Activated B cell treated with CpG ODN at 0.5 μM for 24 hours (primary cell): ENCODE data around the gene MICU1. TPM values are rescaled to one million over a fixed set of nuclear protein-coding genes. Genes with fewer than 3 reads are reported as not detected.

Experiments used
- ATAC-seq: fragments of 200-7000 bp; cut with Tn5 transposase; one replicate; pipeline ENCODE4 v1.10.0; 2021; ENCODE audit warnings: low read depth, mild to moderate bottlenecking, moderate library complexity
- CTCF ChIA-PET: fragments of 350-600 bp; sonication (Branson Sonifier 250); formaldehyde crosslinking; loops from one replicate; lab custom pipeline; 2021; ENCODE audit warnings: antibody characterized with exemption; lab: Charles Lee
- POLR2A ChIA-PET: fragments of 350-600 bp; sonication (Branson Sonifier 250); formaldehyde crosslinking; loops from one replicate; lab custom pipeline; 2021; ENCODE audit warnings: antibody characterized with exemption; lab: Charles Lee
- DNase-seq: peaks from one replicate; pipeline ENCODE4 v3.0.0; 2022
- H3K27ac Mint-ChIP-seq: one replicate; pipeline ENCODE4 v1.8.0; 2020; ENCODE audit warnings: mixed read lengths
- H3K27me3 Mint-ChIP-seq: one replicate; pipeline ENCODE4 v1.8.0; 2021; ENCODE audit warnings: mixed read lengths
- H3K36me3 Mint-ChIP-seq: one replicate; pipeline ENCODE4 v1.8.0; 2021; ENCODE audit warnings: low read depth, mixed read lengths
- H3K4me1 Mint-ChIP-seq: one replicate; pipeline ENCODE4 v1.8.0; 2021; ENCODE audit warnings: mixed read lengths
- H3K4me3 Mint-ChIP-seq: one replicate; pipeline ENCODE4 v1.8.0; 2020; ENCODE audit warnings: mild to moderate bottlenecking, mixed read lengths
- H3K9me3 Mint-ChIP-seq: one replicate; pipeline ENCODE4 v1.8.0; 2020; ENCODE audit warnings: mixed read lengths
- intact Hi-C: fragments of 100-400 bp; cut with micrococcal nuclease; formaldehyde crosslinking; loops from one replicate; pipeline ENCODE4 v1.15.1; 2024
- total RNA-seq: library from RNA; stranded (reverse); gene quantifications from 2 replicates; pipeline ENCODE4 v1.2.3, GENCODE V29; 2022
- TF ChIP-seq, protein P1 (sequence below): fragments of 200-600 bp; IDR thresholded peaks from one replicate; pipeline ENCODE4 v1.8.0; 2022; ENCODE audit warnings: antibody characterized with exemption, mild to moderate bottlenecking

Gene MICU1
- total RNA-seq, 1 donor from 2014 or later, result 27.4 TPM

DNA sequence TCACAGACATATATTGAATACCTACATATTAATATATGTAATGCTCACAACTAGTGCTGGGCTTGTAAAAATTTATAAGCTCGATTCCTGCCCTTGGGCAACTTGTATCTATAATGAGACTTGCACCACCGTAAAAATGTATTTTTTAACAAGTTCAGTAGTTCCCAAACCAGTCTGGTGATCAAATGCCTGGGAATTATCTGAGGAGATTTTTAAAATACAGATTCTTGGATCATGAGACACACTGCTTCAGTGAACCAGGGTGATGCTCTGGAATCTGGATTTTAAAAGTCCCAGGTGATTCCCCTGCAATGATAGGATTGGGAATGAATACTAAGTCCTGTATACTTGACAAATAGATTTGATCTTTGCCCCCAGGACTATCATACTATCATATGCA, 4.3 kb upstream of the MICU1 start:
- no peaks in the 10 kb centered on the region for H3K9me3 Mint-ChIP-seq
- peaks cover 5% of the 10 kb centered on the region for H3K4me1 Mint-ChIP-seq
- ATAC-seq (no peak), DNase-seq (no peak)
- CTCF ChIA-PET, result no interaction called here
- TF ChIP-seq, protein P1, sequence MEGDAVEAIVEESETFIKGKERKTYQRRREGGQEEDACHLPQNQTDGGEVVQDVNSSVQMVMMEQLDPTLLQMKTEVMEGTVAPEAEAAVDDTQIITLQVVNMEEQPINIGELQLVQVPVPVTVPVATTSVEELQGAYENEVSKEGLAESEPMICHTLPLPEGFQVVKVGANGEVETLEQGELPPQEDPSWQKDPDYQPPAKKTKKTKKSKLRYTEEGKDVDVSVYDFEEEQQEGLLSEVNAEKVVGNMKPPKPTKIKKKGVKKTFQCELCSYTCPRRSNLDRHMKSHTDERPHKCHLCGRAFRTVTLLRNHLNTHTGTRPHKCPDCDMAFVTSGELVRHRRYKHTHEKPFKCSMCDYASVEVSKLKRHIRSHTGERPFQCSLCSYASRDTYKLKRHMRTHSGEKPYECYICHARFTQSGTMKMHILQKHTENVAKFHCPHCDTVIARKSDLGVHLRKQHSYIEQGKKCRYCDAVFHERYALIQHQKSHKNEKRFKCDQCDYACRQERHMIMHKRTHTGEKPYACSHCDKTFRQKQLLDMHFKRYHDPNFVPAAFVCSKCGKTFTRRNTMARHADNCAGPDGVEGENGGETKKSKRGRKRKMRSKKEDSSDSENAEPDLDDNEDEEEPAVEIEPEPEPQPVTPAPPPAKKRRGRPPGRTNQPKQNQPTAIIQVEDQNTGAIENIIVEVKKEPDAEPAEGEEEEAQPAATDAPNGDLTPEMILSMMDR, result no peak
- H3K36me3 Mint-ChIP-seq, result peaks cover 9% of the 10 kb centered on the region
- H3K27me3 Mint-ChIP-seq, result no peaks in the 10 kb centered on the region
- intact Hi-C loops, result no loop called here
- H3K27ac Mint-ChIP-seq, result no peak overlapping the region
- POLR2A ChIA-PET, result no interaction called here
- H3K4me3 Mint-ChIP-seq, result no peak overlapping the region

DNA sequence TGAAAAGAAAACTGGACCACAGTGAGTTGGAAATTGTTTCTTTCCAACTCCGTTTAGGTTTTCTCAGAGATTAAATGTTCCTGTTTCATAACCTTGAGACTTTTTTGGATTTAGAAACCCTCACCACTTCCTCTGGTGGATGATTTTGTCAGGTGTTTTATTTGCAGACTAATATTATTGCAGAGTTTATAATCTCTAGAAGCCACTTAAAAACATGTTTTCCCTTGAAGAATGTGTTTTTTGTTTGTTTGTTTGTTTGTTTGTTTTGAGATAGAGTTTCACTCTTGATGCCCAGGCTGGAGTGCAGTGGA, 520 bp upstream of the MICU1 start:
- ChIA-PET CTCF (no interaction called here), POLR2A (interaction anchor here (1.0 to 1.5 kb wide), 2 partner anchors 65 to 621 kb away, joined by 3 to 7 read pairs; partner anchors contain the start of genes DNAJC9 and MCU)
- peak overlapping the region; percentile 100 for H3K4me3 Mint-ChIP-seq
- TF ChIP-seq, protein P1, result no peak
- no peaks in the 10 kb centered on the region for H3K9me3 Mint-ChIP-seq
- intact Hi-C loops, result loop anchor here (1.0 to 5.0 kb wide), 4 partner anchors 63 to 626 kb away; partner anchors contain the start of genes MCU and MRPS16
- no peak for DNase-seq
- peak; percentile 1 for ATAC-seq
- peaks cover 11% of the 10 kb centered on the region for H3K36me3 Mint-ChIP-seq
- H3K27ac Mint-ChIP-seq, result peak overlapping the region; percentile 97
- H3K27me3 Mint-ChIP-seq, result no peaks in the 10 kb centered on the region
- H3K4me1 Mint-ChIP-seq, result peaks cover 12% of the 10 kb centered on the region

DNA sequence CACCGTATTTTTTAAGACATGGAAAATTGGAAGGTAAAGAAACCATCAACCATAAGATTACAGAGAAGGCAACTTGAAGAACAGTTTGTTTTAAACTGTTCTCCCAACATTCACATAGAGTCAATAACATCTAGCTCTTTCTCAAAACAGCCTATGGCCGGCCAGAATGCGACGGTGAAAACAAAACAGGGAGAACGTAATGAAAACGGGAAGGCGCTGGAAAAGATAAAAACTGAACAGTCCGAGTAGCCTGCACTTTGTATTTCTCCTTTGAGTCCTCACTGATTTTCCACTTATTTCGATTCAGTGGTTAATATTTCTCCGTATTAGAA, 637 bp downstream of the MICU1 start:
- no peak for DNase-seq
- H3K36me3 Mint-ChIP-seq, result peaks cover 11% of the 10 kb centered on the region
- H3K27ac Mint-ChIP-seq, result peak overlapping the region; percentile 97
- no peaks in the 10 kb centered on the region for H3K9me3 Mint-ChIP-seq
- H3K4me1 Mint-ChIP-seq, result peaks cover 12% of the 10 kb centered on the region
- TF ChIP-seq, protein P1, result no peak
- no peaks in the 10 kb centered on the region for H3K27me3 Mint-ChIP-seq
- no peak for ATAC-seq
- H3K4me3 Mint-ChIP-seq, result peak overlapping the region; percentile 100
- intact Hi-C loops, result loop anchor here (5.0 kb wide), 1 partner anchor 263 kb away; no protein-coding TSS in a partner anchor
- POLR2A ChIA-PET, result interaction anchor here (0.6 to 1.5 kb wide), 5 partner anchors 12 to 622 kb away, joined by 3 to 7 read pairs (median 4); partner anchors contain the start of genes DNAJC9 and MCU
- CTCF ChIA-PET, result no interaction called here

DNA sequence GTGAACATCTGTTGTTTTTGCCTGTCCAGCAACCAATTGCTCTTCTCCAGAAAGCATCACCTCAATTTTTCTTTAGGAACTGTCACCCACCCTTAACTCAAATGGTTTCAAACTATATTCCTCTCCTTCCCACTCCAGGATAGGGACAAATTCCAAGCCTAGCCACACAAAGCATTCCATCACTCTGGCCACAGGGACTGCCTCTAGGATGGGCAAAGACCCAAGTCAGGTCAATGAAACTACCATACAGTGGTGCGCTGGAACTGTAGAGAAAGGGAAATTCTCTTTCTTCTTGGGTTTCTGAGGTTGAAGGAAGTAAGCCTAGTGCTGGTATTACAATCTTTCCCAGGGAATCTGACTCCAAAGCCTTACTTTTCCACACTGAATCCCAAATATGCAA, 3.6 kb downstream of the MICU1 start:
- ATAC-seq (no peak), DNase-seq (no peak)
- ChIA-PET POLR2A (no interaction called here), CTCF (no interaction called here)
- no peaks in the 10 kb centered on the region for H3K27me3 Mint-ChIP-seq
- H3K4me1 Mint-ChIP-seq, result peaks cover 15% of the 10 kb centered on the region
- no peak overlapping the region for H3K4me3 Mint-ChIP-seq
- H3K36me3 Mint-ChIP-seq, result peaks cover 16% of the 10 kb centered on the region
- H3K9me3 Mint-ChIP-seq, result no peaks in the 10 kb centered on the region
- H3K27ac Mint-ChIP-seq, result no peak overlapping the region
- TF ChIP-seq, protein P1, result no peak
- intact Hi-C loops, result no loop called here

DNA sequence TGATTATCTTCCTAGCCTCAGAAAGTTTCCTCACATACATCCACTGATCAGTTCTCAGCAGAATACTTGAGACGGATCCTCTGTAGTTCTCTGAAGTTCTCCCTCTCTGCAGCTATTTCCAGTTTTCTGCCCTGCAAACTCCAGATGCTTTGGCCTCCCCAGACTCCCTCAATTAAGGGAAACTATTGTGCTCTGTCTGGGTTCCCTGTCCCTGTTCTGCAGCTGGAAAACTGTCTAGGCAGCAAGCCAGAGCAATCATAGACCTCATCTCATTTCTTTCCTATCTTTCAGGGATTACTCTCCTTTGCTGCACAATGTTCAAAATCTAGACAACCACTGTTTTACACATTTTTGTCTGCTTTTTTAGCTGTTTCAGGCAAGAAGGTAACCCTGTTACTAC, 9.2 kb downstream of the MICU1 start:
- TF ChIP-seq, protein P1, result no peak

More for the DNA sequence above, 9.2 kb downstream of the MICU1 start:
- ChIA-PET CTCF (no interaction called here), POLR2A (no interaction called here)
- Mint-ChIP-seq H3K4me1 (peaks cover 15% of the 10 kb centered on the region), H3K9me3 (peaks cover 5% of the 10 kb centered on the region), H3K27me3 (no peaks in the 10 kb centered on the region), H3K4me3 (no peak overlapping the region), H3K36me3 (peaks cover 18% of the 10 kb centered on the region), H3K27ac (no peak overlapping the region)
- intact Hi-C loops, result no loop called here
- no peak for ATAC-seq
- no peak for DNase-seq
